Naive thymus-derived CD4-positive, alpha-beta T cell (primary cell): ENCODE measurements around the gene ARMCX4. TPM values are rescaled to one million over a fixed set of nuclear protein-coding genes. Genes with fewer than 3 reads are reported as not detected.

ENCODE experiments used
- polyA plus RNA-seq, 2 donors: library from polyadenylated mRNA; unstranded; fragments of 300-500 nt; fragmentation: Illumina TruSeq; gene quantifications; one replicate each; pipeline ENCODE4 v1.2.3, GENCODE V29; 2021
- total RNA-seq, 6 experiments: library from RNA in 5 of 6; stranded (reverse) in 5 of 6; gene quantifications; 1 replicate in 5 of 6; 2 replicates in 1 of 6; pipeline ENCODE4 v1.2.3 and lab custom pipeline; 2021 to 2026

ARMCX4 gene
- total and polyA plus RNA-seq, 7 experiments from 2014 or later = 0.52 to 18.1 (median 12.7) TPM

Other genes starting within 250 kb of the ARMCX4 start
- gene TAF7L, start 194.1 kb upstream of the ARMCX4 start, total RNA-seq = under 1 TPM in 1 of 5 experiments, not detected in 4; 0.15 TPM
- gene TAF7L, start 194.1 kb upstream of the ARMCX4 start, polyA plus RNA-seq = not detected
- 10 to 100 TPM in 3 of 5 experiments, 1 to 10 TPM in 2; 6.7 to 13.6 (median 12.2) TPM for gene TIMM8A, start 136.7 kb upstream of the ARMCX4 start, total RNA-seq
- gene TIMM8A, start 136.7 kb upstream of the ARMCX4 start, polyA plus RNA-seq = 10 to 100 TPM in 1 of 2 donors, 1 to 10 TPM in 1; 8.5 to 10.6 TPM
- gene BTK, start 99.3 kb upstream of the ARMCX4 start, total RNA-seq = 10 to 100 TPM in 1 of 5 experiments, 1 to 10 TPM in 3, not detected in 1; 1.5 to 52.1 (median 3.9) TPM
- under 1 TPM; 0.06 to 0.14 TPM for gene BTK, start 99.3 kb upstream of the ARMCX4 start, polyA plus RNA-seq
- 100 to 1,000 TPM; 113 to 342 (median 282) TPM for gene RPL36A, start 94.4 kb upstream of the ARMCX4 start, total RNA-seq
- gene RPL36A, start 94.4 kb upstream of the ARMCX4 start, polyA plus RNA-seq = 1,000 to 10,000 TPM; 2,157 to 2,919 TPM
- 10 to 100 TPM; 12.5 to 40.1 (median 27.1) TPM for gene GLA, start 77.5 kb upstream of the ARMCX4 start, total RNA-seq
- gene GLA, start 77.5 kb upstream of the ARMCX4 start, polyA plus RNA-seq = 10 to 100 TPM; 10.9 to 11.2 TPM
- 10 to 100 TPM; 32.1 to 46.3 (median 41.5) TPM for gene HNRNPH2, start 77.2 kb upstream of the ARMCX4 start, total RNA-seq
- 100 to 1,000 TPM in 1 of 2 donors, 10 to 100 TPM in 1; 96.3 to 103 TPM for gene HNRNPH2, start 77.2 kb upstream of the ARMCX4 start, polyA plus RNA-seq
- 1 to 10 TPM in 2 of 5 experiments, under 1 TPM in 3; 0.17 to 1.4 (median 0.78) TPM for gene ARMCX1, start 65.1 kb downstream of the ARMCX4 start, total RNA-seq
- 1 to 10 TPM; 2.1 to 3.2 TPM for gene ARMCX1, start 65.1 kb downstream of the ARMCX4 start, polyA plus RNA-seq
- 10 to 100 TPM; 27.3 to 42.5 (median 39.9) TPM for gene ARMCX6, start 132.5 kb downstream of the ARMCX4 start, total RNA-seq
- 10 to 100 TPM; 43.1 to 60.1 TPM for gene ARMCX6, start 132.5 kb downstream of the ARMCX4 start, polyA plus RNA-seq
- gene ARMCX3, start 137.7 kb downstream of the ARMCX4 start, total RNA-seq = 10 to 100 TPM; 32.2 to 60.4 (median 37.3) TPM
- gene ARMCX3, start 137.7 kb downstream of the ARMCX4 start, polyA plus RNA-seq = 10 to 100 TPM; 19.8 to 30.1 TPM
- gene ARMCX2, start 174.4 kb downstream of the ARMCX4 start, total RNA-seq = 10 to 100 TPM in 2 of 5 experiments, 1 to 10 TPM in 3; 2.9 to 17.8 (median 5.2) TPM
- gene ARMCX2, start 174.4 kb downstream of the ARMCX4 start, polyA plus RNA-seq = 1 to 10 TPM; 2.8 to 4.0 TPM